Keratinocyte (primary cell): ENCODE measurements around the gene PFAS. TPM values are rescaled to one million over a fixed set of nuclear protein-coding genes. Genes with fewer than 3 reads are reported as not detected.

ENCODE experiments used
- DNase-seq: peaks from one replicate; pipeline ENCODE4 v3.0.0-alpha.2; 2011; ENCODE audit warnings: low read depth, missing footprints, low spot score
- FAIRE-seq: peaks from 2 replicates; lab custom pipeline; 2011; peaks lifted over from hg19 to GRCh38; lab: Jason Lieb, UNC
- H2AFZ ChIP-seq: 2 replicates; pipeline ENCODE4 v1.6.0; 2012; ENCODE audit warnings: low read length, control low read depth, inconsistent platforms; ENCODE audit not compliant: control insufficient read depth
- H3K27ac ChIP-seq: 2 replicates; pipeline ENCODE4 v1.5.1; 2011; ENCODE audit warnings: low read length; ENCODE audit not compliant: control insufficient read depth, insufficient read depth
- H3K27me3 ChIP-seq: 3 replicates; pipeline ENCODE4 v1.6.0; 2011; ENCODE audit warnings: low read length; ENCODE audit not compliant: control insufficient read depth, insufficient read depth; ENCODE audit errors: extremely low read depth
- H3K36me3 ChIP-seq, 2 experiments: 2 replicates in 1 of 2; 3 replicates in 1 of 2; pipeline ENCODE4 v1.5.1; 2011; ENCODE audit warnings: low read length in 2 of 2, mild to moderate bottlenecking in 1 of 2; ENCODE audit not compliant: control insufficient read depth in 2 of 2, insufficient read depth in 2 of 2; ENCODE audit errors: extremely low read depth in 1 of 2
- H3K4me1 ChIP-seq: 3 replicates; pipeline ENCODE4 v1.5.1; 2011; ENCODE audit warnings: low read length; ENCODE audit not compliant: control insufficient read depth, insufficient read depth; ENCODE audit errors: extremely low read depth
- H3K4me2 ChIP-seq: 3 replicates; pipeline ENCODE4 v1.6.0; 2011; ENCODE audit warnings: low read depth, low read length; ENCODE audit not compliant: control insufficient read depth, insufficient read depth; ENCODE audit errors: extremely low read depth
- H3K4me3 ChIP-seq, 3 experiments: fragments of 200-600 bp in 1 of 3; sonication (generic) in 1 of 3; 2 replicates in 2 of 3; 3 replicates in 1 of 3; pipeline ENCODE4 v1.5.1; 2011 to 2016; ENCODE audit warnings: low read length in 3 of 3, mild to moderate bottlenecking in 3 of 3, control low read depth in 2 of 3, inconsistent platforms in 1 of 3, low read depth in 1 of 3, mixed read lengths in 1 of 3, mixed run types in 1 of 3, moderate library complexity in 1 of 3; ENCODE audit not compliant: control insufficient read depth in 2 of 3, insufficient read depth in 2 of 3; ENCODE audit errors: extremely low read depth in 1 of 3
- H3K79me2 ChIP-seq: 2 replicates; pipeline ENCODE4 v1.6.0; 2012; ENCODE audit warnings: low read length; ENCODE audit not compliant: control insufficient read depth, insufficient read depth
- H3K9ac ChIP-seq: 3 replicates; pipeline ENCODE4 v1.6.0; 2011; ENCODE audit warnings: low read length; ENCODE audit not compliant: control insufficient read depth, insufficient read depth; ENCODE audit errors: extremely low read depth
- H3K9me1 ChIP-seq: 3 replicates; pipeline ENCODE4 v1.6.0; 2011; ENCODE audit warnings: low read length; ENCODE audit not compliant: control insufficient read depth, insufficient read depth; ENCODE audit errors: extremely low read depth
- H3K9me3 ChIP-seq: 2 replicates; pipeline ENCODE4 v1.5.1; 2012; ENCODE audit warnings: low read depth, low read length; ENCODE audit not compliant: control insufficient read depth
- H4K20me1 ChIP-seq: 3 replicates; pipeline ENCODE4 v1.6.0; 2011; ENCODE audit warnings: low read length; ENCODE audit not compliant: control insufficient read depth, insufficient read depth; ENCODE audit errors: extremely low read depth
- EZH2 ChIP-seq: IDR thresholded peaks from one replicate; pipeline ENCODE4 v1.6.1; 2012; ENCODE audit warnings: inconsistent platforms, mild to moderate bottlenecking, low read length, moderate library complexity
- dilution Hi-C: fragments of 300-500 bp; cut with MboI; formaldehyde crosslinking; loops from one replicate; pipeline ENCODE4 v1.7.0; 2020; ENCODE audit warnings: low sequenced_read_pairs; ENCODE audit not compliant: extremely low pct_ligation_motif_present
- polyA plus RNA-seq, 5 experiments: library from polyadenylated mRNA; depleted of rRNA in 3 of 5; stranded (reverse) in 3 of 5; stranded (forward) in 1 of 5; unstranded in 1 of 5; fragments of >200 nt; gene quantifications; 1 replicate in 1 of 5; 2 replicates in 3 of 5; 3 replicates in 1 of 5; pipeline versions ENCODE4 v1.2.1 to v1.2.3, GENCODE V29; 2011 to 2012; ENCODE audit warnings: missing spikeins in 2 of 5, low read depth in 1 of 5, low replicate concordance in 1 of 5
- TF ChIP-seq, protein P1 (sequence below), 3 experiments: IDR thresholded peaks in 1 of 3; conservative IDR thresholded peaks in 1 of 3; optimal IDR thresholded peaks in 1 of 3; 2 replicates in 2 of 3; 3 replicates in 1 of 3; pipeline versions ENCODE3 to v1.5.1; 2011; ENCODE audit warnings: low read length in 3 of 3, mild to moderate bottlenecking in 3 of 3, moderate library complexity in 2 of 3, control low read depth in 1 of 3, inconsistent platforms in 1 of 3; ENCODE audit not compliant: insufficient read depth in 2 of 3; ENCODE audit errors: extremely low read depth in 1 of 3

PFAS gene
- polyA plus RNA-seq, 1 donor (not counting 4 experiments of a cell fraction or from before 2014, with no cell fraction given), result 14.1 TPM

- Histone ChIP-seq H3K9me3 (no peaks in the 10 kb centered on the region), H3K4me2 (peak overlapping the region; percentile 81), H3K4me3 (peak overlapping the region; percentile 60 to 75 (median 65)), H4K20me1 (no peaks in the 10 kb centered on the region), H3K27me3 (no peaks in the 10 kb centered on the region), H3K79me2 (no peaks in the 10 kb centered on the region), H3K9ac (peak overlapping the region; percentile 93), H3K4me1 (peaks cover 19% of the 10 kb centered on the region), H3K27ac (peak overlapping the region; percentile 70), H3K9me1 (no peaks in the 10 kb centered on the region), H2AFZ (peak overlapping the region; percentile 83), H3K36me3 (no peaks in the 10 kb centered on the region)
- TF ChIP-seq, protein P1, sequence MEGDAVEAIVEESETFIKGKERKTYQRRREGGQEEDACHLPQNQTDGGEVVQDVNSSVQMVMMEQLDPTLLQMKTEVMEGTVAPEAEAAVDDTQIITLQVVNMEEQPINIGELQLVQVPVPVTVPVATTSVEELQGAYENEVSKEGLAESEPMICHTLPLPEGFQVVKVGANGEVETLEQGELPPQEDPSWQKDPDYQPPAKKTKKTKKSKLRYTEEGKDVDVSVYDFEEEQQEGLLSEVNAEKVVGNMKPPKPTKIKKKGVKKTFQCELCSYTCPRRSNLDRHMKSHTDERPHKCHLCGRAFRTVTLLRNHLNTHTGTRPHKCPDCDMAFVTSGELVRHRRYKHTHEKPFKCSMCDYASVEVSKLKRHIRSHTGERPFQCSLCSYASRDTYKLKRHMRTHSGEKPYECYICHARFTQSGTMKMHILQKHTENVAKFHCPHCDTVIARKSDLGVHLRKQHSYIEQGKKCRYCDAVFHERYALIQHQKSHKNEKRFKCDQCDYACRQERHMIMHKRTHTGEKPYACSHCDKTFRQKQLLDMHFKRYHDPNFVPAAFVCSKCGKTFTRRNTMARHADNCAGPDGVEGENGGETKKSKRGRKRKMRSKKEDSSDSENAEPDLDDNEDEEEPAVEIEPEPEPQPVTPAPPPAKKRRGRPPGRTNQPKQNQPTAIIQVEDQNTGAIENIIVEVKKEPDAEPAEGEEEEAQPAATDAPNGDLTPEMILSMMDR (optimal IDR thresholded peaks at IDR 0.05 in 1 of 3, IDR thresholded peaks at IDR 0.05 in 1 of 3, conservative IDR thresholded peaks at IDR 0.05 in 1 of 3; ENCODE audit: extremely low read depth in 1 of 3, insufficient read depth in 2 of 3, low read length in 3 of 3), result peak in 1 of 3 experiments; percentile 27
- TF ChIP-seq EZH2, result no peak
- peak; percentile 44 for FAIRE-seq
- dilution Hi-C loops, result no loop called here
- DNase-seq, result peak; percentile 83
Observed at GRCh38 chr17:8220783-8221662, 28.1 kb upstream of the PFAS start.

DNA sequence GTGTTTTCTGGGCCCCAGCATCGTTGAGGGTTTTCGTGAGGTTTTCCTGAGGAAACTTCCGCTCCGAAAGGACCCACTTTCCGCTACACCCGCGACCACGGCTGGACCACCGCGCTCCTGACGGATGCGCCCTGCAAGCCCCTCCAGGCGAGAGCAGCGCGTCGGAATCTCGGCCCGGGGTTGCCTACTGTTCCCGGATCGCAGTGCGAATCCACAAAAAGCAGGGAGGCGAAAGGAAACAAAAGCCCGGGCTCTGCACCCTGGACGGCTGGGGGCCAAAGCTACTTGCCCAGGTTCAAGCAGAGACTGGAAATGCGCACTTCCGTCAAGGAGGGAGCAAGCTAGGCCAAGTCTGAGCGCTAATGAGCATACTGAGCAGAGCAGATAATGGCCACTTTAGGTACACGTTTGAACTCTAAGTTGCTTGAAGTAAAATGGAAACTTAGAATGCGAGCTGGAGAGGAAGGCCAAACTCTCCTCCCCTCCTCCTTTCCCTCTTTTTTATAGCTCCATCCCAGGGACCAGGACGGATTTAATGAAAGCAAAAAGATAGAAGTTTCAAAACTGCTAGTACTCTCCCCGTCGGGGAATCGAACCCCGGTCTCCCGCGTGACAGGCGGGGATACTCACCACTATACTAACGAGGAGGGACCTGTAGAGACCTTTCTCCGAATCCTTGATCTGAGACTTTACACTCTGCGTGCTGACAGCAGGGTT, 27.3 kb upstream of the PFAS start:
- Histone ChIP-seq H2AFZ (peak overlapping the region; percentile 79), H3K4me1 (peaks cover 19% of the 10 kb centered on the region), H3K4me3 (peak overlapping the region; percentile 58 to 65 (median 60)), H4K20me1 (no peaks in the 10 kb centered on the region), H3K9me3 (no peaks in the 10 kb centered on the region), H3K79me2 (no peaks in the 10 kb centered on the region), H3K27me3 (no peaks in the 10 kb centered on the region), H3K9ac (peak overlapping the region; percentile 93), H3K27ac (peak overlapping the region; percentile 70), H3K4me2 (peak overlapping the region; percentile 81), H3K36me3 (no peaks in the 10 kb centered on the region), H3K9me1 (no peaks in the 10 kb centered on the region)
- peak; percentile 57 for DNase-seq
- TF ChIP-seq, protein P1 (optimal IDR thresholded peaks at IDR 0.05 in 1 of 3, IDR thresholded peaks at IDR 0.05 in 1 of 3, conservative IDR thresholded peaks at IDR 0.05 in 1 of 3; ENCODE audit: extremely low read depth in 1 of 3, insufficient read depth in 2 of 3, low read length in 3 of 3), result no peak
- no peak for TF ChIP-seq EZH2
- FAIRE-seq, result no peak
- dilution Hi-C loops, result no loop called here
